ENCODE data around the gene THSD4.
A peak's percentile ranks its signal among the peaks of the same experiment; 100 is the strongest.
"Not testable (repeated sequence)": the region's sequence is repeated elsewhere in the genome, so short reads cannot be mapped to it uniquely, and the experiment has no call there.

Gene THSD4

GRCh38 chr15:71723344-71723743 lies 608.1 kb downstream of the THSD4 start:
- FAIRE-seq (no peak), DNase-seq (ENCODE audit: insufficient read length) (no peak)
- TF ChIP-seq POLR2AphosphoS5 (IDR thresholded peaks at IDR 0.05; ENCODE audit: low read depth, low read length) (no peak), POLR2A (IDR thresholded peaks at IDR 0.05; ENCODE audit: low read depth, low read length) (no peak), TAF1 (IDR thresholded peaks at IDR 0.05; ENCODE audit: borderline replicate concordance, low read depth, low read length) (no peak)

DNA sequence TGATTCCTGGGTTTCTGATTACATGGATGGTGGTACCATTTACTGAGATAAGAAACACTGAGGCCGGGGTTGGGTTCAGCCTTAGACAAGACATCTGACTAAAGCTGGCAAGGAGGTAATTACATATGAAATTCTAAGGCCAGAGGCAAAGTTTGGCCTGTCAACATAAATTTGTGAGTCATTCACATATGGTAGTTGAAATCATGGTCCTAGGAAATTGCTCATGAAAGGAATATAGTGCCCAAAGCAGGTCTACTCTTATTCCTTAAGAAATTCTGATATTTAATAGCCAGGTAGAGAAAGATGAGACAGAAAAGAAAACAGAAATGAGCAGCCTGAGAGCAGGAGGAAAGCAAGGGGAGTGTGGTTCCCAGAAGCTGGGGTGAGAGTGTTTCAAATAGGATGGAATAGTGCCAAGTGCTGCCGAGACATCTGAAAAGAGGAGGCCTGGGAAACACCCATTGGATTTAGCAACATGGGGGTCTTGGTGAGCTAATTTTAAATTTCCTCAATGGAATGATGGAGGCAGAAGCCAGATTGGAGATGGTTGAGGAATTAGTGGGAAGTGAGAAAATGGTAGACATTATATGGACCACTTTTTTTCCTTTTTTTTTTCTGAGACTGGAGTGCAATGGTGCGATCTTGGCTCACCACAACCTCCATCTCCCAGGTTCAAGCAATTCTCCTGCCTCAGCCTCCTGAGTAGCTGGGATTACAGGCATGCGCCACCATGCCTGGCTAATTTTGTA lies 610.1 kb downstream of the THSD4 start:
- FAIRE-seq; DNase-seq (ENCODE audit: insufficient read length): not testable (repeated sequence)

GRCh38 chr15:71728881-71729280 lies 613.6 kb downstream of the THSD4 start:
- FAIRE-seq: no peak
- TF ChIP-seq TAF1 (IDR thresholded peaks at IDR 0.05; ENCODE audit: borderline replicate concordance, low read depth, low read length) (no peak), POLR2A (IDR thresholded peaks at IDR 0.05; ENCODE audit: low read depth, low read length) (no peak), POLR2AphosphoS5 (IDR thresholded peaks at IDR 0.05; ENCODE audit: low read depth, low read length) (no peak)
- no peak for DNase-seq (ENCODE audit: insufficient read length)

GRCh38 chr15:71729319-71729718 lies 614.0 kb downstream of the THSD4 start:
- TF ChIP-seq POLR2AphosphoS5 (IDR thresholded peaks at IDR 0.05; ENCODE audit: low read depth, low read length): no peak
- TF ChIP-seq TAF1 (IDR thresholded peaks at IDR 0.05; ENCODE audit: borderline replicate concordance, low read depth, low read length): no peak
- FAIRE-seq: no peak
- no peak for DNase-seq (ENCODE audit: insufficient read length)

DNA sequence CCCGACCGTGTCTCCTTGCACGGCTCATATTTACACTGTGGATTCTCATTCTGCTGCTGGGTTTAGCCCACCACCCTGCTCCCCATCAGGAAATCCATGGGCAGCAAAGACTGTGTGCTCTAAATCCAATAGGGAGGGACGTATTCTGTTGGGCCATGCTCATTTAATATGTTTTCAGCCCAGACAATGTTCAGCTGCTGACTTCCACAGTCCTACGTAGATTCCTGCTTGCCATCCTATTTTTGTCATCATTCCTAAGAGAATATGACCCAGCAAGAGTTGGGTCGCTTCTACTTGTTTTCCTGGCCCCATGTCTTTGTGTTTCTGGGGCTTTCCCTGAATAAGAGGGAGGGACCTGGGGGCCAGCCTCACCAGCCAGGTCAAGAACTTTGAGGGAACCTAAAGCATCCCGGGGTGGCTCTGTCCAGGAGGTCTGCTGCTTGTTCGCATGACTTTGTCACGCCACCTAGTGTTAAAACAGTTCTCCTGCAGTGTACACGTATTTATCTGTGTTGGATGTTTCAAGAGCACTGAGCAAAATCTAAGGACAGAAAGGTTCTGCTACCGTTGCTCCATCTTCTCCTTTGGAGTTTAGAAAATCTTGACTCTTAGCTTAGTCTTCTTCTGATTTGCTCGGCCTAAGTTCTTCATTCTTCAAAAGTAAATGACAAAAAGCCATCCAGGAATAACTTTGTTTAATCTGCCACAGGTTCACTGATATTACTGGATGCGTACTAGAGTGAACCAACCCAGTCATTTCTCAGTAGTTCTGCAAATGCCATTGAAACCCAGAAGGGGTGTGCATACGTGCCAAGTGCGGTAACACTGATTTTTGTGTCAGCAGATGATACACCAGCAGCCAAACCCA lies 615.2 kb downstream of the THSD4 start:
- TF ChIP-seq POLR2A (IDR thresholded peaks at IDR 0.05; ENCODE audit: low read depth, low read length): no peak
- DNase-seq (ENCODE audit: insufficient read length): peak; percentile 28
- FAIRE-seq: peak; percentile 79

DNA sequence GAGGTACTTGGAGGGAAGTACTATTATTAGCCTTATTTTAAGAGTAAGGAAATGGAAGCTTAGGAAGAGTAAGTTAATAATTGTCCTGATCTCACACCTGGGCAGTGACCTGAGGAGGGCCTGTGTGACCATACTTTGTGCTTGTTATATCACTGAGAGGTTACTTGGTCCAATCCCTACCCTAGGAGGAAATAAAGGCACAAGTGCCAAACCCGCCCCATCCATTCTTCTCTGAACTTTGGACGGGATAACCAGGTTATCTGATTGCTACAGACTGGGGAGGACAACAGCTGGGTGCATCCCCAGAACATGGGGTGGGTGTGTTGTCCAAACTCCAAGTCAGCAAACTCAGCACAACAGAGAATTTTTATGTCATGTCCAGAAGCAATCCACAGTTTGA lies 617.4 kb downstream of the THSD4 start:
- TF ChIP-seq POLR2A (IDR thresholded peaks at IDR 0.05; ENCODE audit: low read depth, low read length) (no peak), POLR2AphosphoS5 (IDR thresholded peaks at IDR 0.05; ENCODE audit: low read depth, low read length) (no peak), TAF1 (IDR thresholded peaks at IDR 0.05; ENCODE audit: borderline replicate concordance, low read depth, low read length) (no peak)

GRCh38 chr15:71733122-71733521 lies 617.9 kb downstream of the THSD4 start:
- no peak for DNase-seq (ENCODE audit: insufficient read length)
- no peak for TF ChIP-seq TAF1 (IDR thresholded peaks at IDR 0.05; ENCODE audit: borderline replicate concordance, low read depth, low read length)
- no peak for TF ChIP-seq POLR2AphosphoS5 (IDR thresholded peaks at IDR 0.05; ENCODE audit: low read depth, low read length)
- no peak for TF ChIP-seq POLR2A (IDR thresholded peaks at IDR 0.05; ENCODE audit: low read depth, low read length)
- FAIRE-seq: no peak

More for the DNA sequence above, 617.4 kb downstream of the THSD4 start:
- no peak for FAIRE-seq
- no peak for DNase-seq (ENCODE audit: insufficient read length)

GRCh38 chr15:71734709-71735384 lies 619.6 kb downstream of the THSD4 start:
- TF ChIP-seq POLR2A (IDR thresholded peaks at IDR 0.05; ENCODE audit: low read depth, low read length): no peak
- TF ChIP-seq POLR2AphosphoS5 (IDR thresholded peaks at IDR 0.05; ENCODE audit: low read depth, low read length): no peak
- TF ChIP-seq TAF1 (IDR thresholded peaks at IDR 0.05; ENCODE audit: borderline replicate concordance, low read depth, low read length): no peak
- peak; percentile 21 for FAIRE-seq
- no peak for DNase-seq (ENCODE audit: insufficient read length)

DNA sequence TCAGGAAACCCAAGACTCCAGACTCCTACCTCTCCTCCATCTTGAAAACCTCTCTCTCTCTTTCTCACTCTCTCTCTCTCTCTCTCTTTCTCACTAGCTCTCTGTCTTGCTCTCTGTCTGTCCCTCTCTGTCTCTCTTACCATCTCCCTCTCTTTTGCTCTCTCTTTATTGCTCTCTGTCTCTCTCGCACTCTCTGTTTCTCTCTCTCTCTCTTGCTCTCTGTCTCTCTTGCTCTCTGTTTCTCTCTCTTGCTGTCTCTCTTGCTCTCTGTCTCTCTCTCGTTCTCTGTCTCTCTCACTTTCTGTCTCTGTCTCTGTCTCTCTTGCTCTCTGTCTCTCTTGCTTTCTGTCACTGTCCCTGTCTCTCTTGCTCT lies 620.1 kb downstream of the THSD4 start:
- no peak for FAIRE-seq
- no peak for TF ChIP-seq TAF1 (IDR thresholded peaks at IDR 0.05; ENCODE audit: borderline replicate concordance, low read depth, low read length)
- TF ChIP-seq POLR2AphosphoS5 (IDR thresholded peaks at IDR 0.05; ENCODE audit: low read depth, low read length): no peak
- no peak for TF ChIP-seq POLR2A (IDR thresholded peaks at IDR 0.05; ENCODE audit: low read depth, low read length)
- no peak for DNase-seq (ENCODE audit: insufficient read length)

GRCh38 chr15:71736286-71736947 lies 621.1 kb downstream of the THSD4 start:
- TF ChIP-seq TAF1 (IDR thresholded peaks at IDR 0.05; ENCODE audit: borderline replicate concordance, low read depth, low read length): no peak
- TF ChIP-seq POLR2AphosphoS5 (IDR thresholded peaks at IDR 0.05; ENCODE audit: low read depth, low read length): no peak
- no peak for TF ChIP-seq POLR2A (IDR thresholded peaks at IDR 0.05; ENCODE audit: low read depth, low read length)
- DNase-seq (ENCODE audit: insufficient read length) (no peak), FAIRE-seq (no peak)

- no peak for DNase-seq (ENCODE audit: insufficient read length)
- TF ChIP-seq POLR2AphosphoS5 (IDR thresholded peaks at IDR 0.05; ENCODE audit: low read depth, low read length) (no peak), TAF1 (IDR thresholded peaks at IDR 0.05; ENCODE audit: borderline replicate concordance, low read depth, low read length) (no peak)
- no peak for FAIRE-seq
Measured at GRCh38 chr15:71737761-71738160, 622.5 kb downstream of the THSD4 start.
